Fibroblast of lung (primary cell): Measurements from ENCODE around the gene GDF7.

Experiments used
- EZH2 ChIP-seq: IDR thresholded peaks from 2 replicates; pipeline ENCODE4 v1.5.1; 2012; ENCODE audit warnings: low read length, control low read depth, mild to moderate bottlenecking; ENCODE audit errors: missing control alignments
- TF ChIP-seq, protein P1 (sequence below), 2 donors: IDR thresholded peaks in 1 of 2; conservative IDR thresholded peaks in 1 of 2; 1 replicate in 1 of 2; 2 replicates in 1 of 2; pipeline ENCODE4 v1.5.1; 2011 to 2012; ENCODE audit warnings: low read length in 2 of 2, control low read depth in 1 of 2, inconsistent platforms in 1 of 2, low read depth in 1 of 2, mild to moderate bottlenecking in 1 of 2

DNA sequence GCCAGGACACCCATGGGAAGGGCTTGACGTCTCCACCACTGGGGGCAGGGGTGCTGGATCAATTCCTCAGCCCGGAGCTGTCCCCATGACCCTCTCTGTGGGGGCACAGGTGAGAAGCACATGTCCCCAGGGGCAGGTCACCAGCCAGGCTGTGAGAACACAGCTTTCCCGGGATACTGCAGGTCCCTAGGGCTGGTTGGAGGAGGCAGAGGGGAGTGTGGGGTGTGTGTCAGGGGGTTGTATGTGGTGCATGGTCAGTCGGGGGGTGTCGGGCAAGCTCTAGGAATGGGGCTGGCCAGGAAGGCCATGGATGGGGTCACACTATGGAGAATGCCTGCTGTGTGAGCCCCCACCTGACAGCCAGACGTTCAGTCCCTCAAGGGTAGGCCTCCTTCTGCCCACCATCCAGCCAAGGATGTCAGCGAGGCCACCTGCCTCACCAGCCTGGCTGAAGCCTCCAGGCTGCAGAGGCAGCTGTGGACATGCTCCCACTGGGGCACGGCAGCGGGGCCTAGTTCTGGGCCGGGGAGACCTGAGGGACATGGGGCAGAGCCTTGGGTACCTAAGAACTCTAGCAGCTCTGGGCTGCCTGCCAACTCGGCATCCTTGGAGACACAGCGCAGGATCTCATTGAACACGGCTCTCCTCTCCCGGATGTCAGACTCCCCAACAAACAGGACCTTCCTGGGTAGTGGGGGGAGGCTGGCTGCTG is 26.4 kb upstream of the GDF7 start:
- TF ChIP-seq, protein P1, sequence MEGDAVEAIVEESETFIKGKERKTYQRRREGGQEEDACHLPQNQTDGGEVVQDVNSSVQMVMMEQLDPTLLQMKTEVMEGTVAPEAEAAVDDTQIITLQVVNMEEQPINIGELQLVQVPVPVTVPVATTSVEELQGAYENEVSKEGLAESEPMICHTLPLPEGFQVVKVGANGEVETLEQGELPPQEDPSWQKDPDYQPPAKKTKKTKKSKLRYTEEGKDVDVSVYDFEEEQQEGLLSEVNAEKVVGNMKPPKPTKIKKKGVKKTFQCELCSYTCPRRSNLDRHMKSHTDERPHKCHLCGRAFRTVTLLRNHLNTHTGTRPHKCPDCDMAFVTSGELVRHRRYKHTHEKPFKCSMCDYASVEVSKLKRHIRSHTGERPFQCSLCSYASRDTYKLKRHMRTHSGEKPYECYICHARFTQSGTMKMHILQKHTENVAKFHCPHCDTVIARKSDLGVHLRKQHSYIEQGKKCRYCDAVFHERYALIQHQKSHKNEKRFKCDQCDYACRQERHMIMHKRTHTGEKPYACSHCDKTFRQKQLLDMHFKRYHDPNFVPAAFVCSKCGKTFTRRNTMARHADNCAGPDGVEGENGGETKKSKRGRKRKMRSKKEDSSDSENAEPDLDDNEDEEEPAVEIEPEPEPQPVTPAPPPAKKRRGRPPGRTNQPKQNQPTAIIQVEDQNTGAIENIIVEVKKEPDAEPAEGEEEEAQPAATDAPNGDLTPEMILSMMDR (conservative IDR thresholded peaks at IDR 0.05 in 1 of 2, IDR thresholded peaks at IDR 0.05 in 1 of 2; ENCODE audit: low read depth in 1 of 2, low read length in 2 of 2) = no peak
- TF ChIP-seq EZH2 = no peak
